Measurements from ENCODE around the gene NRXN3.

The NRXN3 gene

DNA sequence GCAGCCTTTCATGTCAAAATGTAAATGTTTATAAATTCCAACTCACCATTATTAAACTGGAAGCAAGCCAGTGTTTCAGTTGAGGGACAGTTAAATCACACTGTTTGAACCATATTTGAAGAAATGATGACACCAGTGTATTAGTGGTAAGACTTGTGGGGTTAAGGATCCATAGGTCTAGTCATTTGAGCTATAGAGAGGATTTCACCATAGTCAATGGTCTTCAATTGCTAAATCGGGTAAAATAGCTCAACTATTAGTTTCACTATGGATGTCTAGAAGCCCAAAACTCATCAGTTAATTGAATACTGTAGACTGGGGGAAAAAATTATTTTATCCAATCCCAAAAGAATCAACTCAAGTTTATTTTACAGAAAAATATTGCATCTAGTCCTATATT, 659.1 kb downstream of the NRXN3 start:
- DNase-seq (ENCODE audit: low spot score) = no peak

DNA sequence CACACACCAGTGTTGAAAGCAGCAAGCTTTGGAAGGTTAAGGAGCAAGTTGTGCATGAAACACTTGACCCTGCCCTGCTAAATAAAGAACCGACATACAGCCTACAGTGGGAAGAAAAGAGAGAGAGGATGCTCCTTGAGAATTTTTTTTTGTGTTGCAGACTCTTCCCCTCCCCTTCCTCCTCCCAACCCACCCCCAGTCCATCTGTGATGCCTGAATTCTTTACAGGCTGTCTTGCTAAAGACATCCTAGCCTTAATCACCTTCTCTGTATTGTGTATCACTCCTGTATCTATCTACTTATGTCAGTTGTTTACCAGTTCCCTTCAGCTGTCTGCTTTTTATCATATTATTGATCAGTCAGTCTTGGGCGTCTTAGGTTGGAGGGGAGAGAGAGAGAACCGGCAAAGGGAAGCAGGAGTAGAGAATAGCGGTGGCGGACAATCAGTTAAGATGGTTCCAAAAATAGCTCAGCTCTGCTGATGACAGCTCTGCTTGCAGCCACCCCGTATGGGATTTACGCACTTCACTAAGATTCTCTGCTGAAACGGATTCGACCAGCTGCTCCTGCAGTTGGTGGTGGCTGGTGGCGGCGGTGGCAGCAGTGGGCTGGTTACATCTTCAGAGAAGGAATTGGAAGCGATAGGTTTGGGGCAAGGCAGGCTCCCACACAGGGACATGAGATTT, 664.7 kb downstream of the NRXN3 start:
- no peak for DNase-seq (ENCODE audit: low spot score)

DNA sequence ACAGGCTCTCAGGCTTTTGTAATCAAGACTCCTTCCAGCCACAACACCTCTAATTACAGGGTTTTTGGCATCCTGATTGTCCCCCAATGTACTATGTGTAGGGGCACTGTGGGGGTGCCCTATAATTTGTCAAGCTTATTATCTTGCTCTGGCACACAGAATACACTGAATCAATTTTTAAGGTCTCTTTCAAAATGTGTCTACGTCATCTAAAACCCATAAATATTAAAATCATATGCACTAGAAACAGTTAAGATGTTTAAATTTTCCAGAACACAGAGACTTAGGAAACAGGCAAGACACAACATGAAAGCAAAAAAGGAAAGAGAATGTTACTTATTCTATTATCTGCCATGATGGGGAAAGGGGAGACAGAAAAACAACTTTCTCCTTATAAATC, 665.7 kb downstream of the NRXN3 start:
- DNase-seq (ENCODE audit: low spot score) = no peak

DNA sequence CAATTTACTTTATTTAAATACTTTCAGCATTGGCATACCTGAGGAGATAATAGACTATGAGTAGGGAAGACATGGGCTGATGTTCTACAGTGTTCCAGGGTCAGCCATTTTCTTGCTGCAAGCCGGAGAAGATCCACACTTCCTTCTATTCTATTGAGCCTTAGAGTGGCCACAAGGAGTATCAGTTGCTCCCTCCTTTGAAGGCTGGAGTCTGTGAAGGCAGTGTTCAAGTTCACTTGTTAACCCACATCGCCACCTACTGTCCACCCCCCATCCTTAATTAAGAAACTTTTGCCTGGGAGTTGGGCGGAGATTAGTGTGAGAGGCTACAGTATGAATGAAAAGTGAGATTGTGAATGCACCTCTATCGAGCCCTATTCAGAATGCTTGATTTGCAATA, 666.6 kb downstream of the NRXN3 start:
- DNase-seq (ENCODE audit: low spot score) = peak; percentile 6

DNA sequence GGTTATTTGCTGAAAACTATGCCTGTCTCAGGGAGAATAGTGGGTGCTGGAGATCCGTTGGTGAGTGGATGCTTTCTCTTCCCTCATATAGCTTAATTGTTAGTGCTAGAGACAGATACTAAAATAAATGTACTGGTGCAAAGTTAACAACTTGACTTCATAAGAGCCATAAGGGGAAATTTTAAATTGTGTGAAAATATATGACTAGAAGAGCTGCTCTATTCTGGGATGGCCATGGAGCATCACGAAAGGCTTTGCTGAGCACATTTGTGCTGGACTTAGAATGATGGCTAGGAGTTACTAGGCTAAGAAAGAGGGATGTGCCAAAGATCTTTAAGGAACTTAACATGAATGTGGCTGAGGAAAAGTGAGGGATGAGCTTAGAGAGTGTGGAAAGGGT, 668.8 kb downstream of the NRXN3 start:
- no peak for DNase-seq (ENCODE audit: low spot score)

DNA sequence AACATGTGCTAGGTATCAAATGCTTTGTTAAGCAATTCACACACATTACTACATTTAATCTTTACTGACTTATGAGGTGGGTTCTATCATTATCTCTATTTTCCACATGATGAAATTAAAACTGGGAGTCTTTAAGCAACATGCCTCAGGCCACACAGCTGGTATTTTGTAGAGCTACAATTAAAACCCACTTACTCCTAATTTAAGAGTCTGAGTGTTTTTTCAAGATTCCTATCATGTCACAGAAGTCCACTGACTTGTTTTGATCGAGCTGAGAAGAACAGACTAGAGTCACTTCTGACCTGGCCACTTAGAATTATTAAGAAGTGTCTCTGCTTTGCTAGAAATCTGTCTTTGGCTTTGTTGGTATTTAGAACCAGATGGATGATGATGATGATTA, 670.7 kb downstream of the NRXN3 start:
- DNase-seq (ENCODE audit: low spot score) = no peak

DNA sequence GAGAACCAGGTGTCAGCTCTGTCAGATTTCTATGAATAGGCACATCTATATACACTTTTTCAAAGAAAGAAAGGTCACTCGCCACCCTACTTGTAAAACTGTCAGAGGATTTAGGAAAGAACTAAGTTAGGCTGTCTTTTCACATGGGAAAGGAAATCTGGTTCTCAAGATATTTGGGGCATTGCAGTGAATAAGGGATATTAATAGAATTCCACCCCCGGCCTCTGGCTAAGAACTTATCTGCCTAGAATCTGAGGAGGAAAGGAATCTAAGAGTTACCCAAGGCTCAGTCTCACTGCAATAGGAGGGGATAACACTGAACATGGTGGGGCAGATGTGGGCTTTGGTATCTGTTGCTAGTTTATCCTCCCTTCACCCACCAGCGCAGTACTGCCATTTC, 677.6 kb downstream of the NRXN3 start:
- DNase-seq (ENCODE audit: low spot score) = no peak

DNA sequence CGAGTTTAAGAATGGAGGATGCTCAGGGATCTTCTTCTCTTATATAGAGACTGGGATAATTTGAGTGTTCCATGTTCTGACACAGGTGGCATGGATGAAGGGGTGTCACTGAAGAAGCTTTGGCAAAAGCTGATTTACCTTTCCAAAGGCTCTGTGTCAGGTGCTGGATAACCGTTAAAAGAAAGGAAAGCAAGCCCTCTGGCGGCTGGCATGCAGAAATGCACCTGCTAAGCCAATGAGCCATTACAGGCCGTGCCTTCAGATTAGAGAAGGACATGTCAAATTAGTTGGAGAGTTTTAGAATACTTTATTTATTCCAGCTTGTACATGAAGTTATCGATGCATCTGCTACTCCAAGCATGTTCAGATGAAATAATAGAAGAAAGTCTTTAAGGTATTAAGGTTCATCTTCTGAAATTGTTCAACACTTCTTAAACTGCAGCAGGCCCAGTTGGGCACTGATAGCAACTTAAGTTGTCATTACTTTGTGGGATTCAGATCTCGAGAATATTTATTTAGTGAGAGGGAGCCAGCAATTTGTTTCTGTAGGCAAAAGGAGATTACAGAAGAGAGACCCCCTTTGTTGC, 678.2 kb downstream of the NRXN3 start:
- DNase-seq (ENCODE audit: low spot score) = peak; percentile 5

DNA sequence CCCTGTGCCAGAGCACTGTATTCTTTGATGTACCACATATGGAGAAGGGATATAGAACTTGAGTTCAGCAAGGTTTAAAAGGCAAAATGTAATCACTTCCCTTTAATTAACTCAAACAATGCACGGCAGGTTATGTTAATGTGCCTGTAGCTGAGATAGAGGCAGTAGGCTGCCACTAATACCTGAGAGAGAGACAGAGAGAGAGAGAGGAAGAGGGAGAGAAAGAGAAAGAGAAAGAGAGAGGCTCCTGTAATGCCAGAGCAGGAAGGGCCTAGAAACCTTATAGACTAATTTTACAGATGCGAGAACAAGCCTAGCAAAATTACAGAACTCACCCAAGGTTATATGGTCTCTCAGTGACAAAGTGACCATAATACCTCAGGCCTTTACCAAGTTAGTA, 679.8 kb downstream of the NRXN3 start:
- no peak for DNase-seq (ENCODE audit: low spot score)

DNA sequence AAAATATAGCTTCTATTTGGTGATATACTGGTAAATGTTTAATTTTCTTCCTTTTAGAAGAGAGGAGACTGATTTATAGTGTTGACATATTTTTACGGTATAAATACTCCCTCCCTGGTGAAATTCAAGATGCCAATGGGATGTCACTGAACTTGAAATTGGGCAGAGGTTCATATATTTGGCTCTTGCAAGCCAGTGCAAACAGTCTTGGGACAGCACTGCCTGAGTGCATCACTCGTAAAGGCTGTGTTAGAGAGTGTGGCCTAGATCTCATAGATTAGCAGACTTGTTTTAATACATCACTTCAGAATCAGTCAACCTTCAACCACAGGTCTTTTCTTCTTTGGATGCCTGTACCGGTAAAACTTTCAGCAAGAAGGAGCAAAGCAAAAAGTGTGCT, 681.0 kb downstream of the NRXN3 start:
- no peak for DNase-seq (ENCODE audit: low spot score)

DNA sequence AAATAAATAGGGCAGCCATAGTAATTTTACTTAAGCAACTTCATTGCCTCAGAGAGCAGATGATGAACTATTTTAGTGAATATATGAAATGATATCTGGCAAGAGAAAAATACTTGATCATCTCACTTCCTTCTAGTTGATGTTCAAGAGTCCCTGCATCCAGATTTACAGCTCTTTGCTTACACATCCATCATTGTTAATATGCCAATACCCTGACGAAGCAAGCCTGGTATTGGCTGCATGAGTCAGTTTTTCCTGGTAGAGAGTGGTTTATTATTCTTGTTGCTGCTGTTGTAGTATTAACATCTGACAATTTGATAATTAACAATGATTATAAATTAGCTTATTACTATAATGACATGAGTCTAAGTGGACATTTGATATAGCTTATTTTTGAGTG, 681.9 kb downstream of the NRXN3 start:
- DNase-seq (ENCODE audit: low spot score) = no peak

DNA sequence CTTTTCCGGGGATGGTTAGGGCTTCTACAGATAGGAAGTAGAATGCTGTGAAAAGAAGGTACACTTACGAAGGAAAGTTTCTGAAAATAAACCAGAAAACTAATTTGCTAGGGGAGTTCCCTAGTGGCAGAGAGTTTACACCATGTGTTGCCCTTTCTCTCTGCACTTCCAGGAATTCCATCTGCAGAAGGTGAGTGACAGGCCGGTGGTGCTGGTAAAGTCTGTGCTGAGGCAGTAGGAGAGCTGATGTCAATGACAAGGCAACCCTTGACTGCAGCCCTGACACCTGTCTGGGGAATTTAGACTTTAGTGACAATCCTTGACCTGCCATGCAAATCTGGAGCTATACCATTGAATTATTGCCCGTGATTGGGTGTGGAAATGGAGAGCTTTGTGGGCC, 687.8 kb downstream of the NRXN3 start:
- no peak for DNase-seq (ENCODE audit: low spot score)

DNA sequence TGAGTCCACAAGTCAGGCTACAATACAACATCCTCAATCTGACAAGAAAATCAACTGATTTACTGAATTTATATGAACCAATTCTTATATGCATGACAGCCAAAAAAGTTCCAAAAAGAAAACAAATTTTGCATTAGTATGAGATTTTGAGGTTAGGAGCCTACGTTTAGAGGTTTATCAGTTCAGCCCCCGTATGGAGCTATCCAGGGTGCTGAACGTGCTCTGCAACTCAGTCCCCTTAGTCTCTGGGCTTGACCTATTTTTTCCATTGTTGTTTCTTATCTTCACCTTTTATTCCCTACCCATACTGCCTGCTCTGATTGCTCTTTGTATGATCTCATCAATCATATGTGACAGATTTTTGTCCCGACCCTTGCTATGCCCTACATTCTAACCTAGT, 693.0 kb downstream of the NRXN3 start:
- no peak for DNase-seq (ENCODE audit: low spot score)

DNA sequence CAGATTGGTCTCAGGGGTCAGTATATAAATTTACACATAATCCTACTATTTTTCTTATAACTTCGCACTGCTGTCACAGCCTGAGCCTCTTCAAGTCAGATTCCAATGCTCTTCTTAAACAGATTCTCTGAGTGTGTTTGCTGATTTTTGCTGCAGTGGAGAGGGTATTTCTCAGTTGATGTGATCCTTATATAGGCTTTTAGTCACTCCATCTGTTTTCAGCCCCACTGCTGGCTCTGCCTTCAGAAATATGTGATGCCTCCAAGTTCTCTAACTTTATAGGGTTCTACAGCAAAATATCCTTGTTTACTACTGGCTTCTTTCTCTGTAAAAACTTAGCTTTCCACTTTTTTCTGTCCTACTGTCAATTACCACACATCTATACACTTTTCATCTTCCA, 702.7 kb downstream of the NRXN3 start:
- no peak for DNase-seq (ENCODE audit: low spot score)

DNA sequence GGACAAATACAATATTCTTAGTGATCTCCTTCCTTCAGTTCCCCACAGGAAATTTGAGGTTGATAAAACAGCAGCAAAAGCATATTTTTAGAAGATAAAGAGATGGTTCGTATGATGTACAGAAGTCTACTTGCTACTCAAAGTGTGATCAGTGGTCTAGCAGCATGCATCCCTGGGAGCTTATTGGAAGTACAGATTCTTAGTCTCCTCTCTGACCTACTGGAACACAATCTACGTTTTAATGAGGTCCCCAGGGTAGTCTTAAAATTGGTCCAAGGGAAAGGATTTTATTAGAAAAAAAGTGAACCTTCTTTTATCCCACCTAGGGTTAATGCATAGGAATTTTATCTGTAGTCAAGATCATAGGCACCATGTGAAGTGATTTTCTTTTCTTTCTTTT, 703.4 kb downstream of the NRXN3 start:
- no peak for DNase-seq (ENCODE audit: low spot score)

DNA sequence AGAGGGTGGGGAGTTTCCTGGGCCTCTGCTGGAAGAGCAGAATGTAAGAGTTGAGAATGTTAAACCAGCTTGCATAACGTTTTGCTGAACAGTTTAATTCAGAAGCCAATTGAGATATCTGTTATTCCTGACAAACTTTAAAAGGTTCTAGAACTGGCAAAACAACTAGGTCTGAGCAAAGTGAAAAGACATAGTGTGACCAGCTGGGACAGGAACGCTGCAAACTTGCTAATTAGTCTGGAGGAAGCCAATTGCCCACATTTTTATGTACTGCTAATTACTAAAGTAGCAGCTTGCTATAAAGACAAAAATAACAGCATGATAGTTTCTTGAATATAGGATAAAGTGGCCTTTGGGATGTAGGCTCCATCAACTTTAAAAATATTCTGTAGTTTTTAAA, 704.9 kb downstream of the NRXN3 start:
- no peak for DNase-seq (ENCODE audit: low spot score)

DNA sequence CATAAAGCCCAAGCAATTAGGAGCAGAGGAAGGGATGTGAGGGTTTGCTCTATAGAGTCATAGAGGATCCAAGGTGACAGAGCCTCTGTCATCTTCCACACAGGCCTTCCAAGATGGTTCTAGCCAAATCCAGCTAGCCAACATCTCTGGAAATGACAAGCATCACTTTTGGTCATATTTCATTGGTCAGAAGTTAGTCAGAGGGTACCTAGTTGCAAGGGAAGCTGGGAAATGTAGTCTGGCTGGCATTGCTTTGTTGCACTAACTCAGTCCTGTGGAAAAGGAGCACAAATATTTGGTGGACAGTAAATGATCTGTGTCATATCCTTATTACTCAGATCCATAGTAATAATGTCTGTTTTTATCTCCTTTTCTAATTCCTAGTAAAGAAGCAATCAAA, 715.7 kb downstream of the NRXN3 start:
- no peak for DNase-seq (ENCODE audit: low spot score)

DNA sequence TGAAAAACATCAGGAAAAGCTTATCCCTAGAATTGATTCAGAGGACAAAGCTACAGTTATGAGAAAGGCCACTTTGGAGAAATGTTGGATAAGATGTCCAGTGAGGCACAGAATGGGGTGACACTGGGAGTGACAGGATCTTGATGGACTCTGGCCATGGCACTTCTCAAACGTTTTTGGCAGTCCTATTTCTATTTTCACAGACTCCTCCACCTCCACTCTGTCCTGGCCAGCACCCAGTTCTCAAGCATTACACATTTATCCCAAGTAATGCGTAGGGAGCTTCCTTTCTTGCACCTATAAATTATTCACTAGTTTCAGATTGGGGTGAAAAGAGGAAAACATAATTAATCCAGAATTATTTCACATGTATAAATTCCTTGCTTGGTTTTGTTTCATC, 727.3 kb downstream of the NRXN3 start:
- DNase-seq (ENCODE audit: low spot score) = no peak

DNA sequence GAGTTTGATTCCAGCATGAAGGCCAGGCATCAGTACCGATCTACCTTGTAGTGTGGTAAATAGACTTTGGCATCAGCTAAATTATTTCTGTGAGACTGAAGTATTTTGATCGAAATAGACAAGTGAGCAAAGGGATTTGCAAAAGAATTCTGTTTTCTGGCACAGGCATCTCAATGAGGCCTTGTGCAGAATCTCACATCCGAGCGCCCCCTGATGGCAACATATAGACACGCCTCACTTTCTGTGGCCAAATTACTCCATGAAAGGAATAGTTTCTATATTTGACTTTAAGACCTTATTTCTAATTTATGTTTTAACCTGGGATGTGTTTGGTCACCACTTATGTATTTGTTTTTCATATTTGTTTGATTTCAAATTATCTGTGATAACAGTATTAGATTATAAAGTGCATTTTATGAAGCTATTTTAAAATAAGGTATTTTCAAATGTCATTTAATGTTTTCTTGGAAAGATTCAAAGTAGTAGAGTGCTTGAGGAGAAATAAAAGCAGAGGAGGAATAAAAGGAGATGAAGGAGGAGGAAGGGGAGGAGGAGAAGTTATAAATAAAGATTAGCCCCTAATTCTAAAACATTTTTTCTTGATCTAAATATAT, 731.9 kb downstream of the NRXN3 start:
- DNase-seq (ENCODE audit: low spot score) = no peak

DNA sequence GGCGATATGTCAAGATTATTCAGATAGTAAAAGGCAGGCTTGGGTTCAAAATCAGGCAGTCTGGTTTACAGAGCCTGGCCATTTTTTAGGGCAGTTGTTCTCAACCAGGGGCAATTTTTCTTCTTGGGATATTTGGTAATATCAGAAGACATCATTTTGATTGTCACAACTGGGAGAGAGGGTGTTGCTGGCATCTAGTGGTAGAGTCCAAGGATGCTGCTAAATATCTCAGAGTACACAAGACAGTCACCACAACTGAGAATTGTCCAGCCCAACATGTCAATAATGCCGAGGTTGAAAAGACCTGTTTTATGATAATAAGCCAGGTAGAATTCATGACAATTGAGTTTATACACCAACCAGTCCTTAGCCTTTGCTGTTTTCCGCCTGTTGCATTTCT, 733.9 kb downstream of the NRXN3 start:
- DNase-seq (ENCODE audit: low spot score) = no peak

DNA sequence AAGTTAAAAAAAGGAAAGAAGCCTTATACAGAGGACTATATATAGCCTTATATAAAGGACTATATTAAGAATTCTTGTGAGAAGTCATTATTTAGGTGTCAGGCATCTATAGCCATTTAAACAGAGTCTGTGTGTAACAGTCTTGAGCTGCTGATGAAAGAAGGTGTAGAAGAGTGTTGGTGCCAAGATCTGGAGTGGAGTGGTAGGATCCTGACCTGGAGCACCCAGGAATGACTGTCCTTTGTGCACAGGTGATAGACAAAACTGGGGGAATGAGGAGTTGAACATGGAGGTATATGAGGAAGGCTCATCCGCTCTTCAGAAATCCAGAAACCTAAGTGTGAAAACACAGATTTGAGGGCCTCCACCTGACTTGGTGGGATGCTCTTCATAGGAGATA, 747.3 kb downstream of the NRXN3 start:
- DNase-seq (ENCODE audit: low spot score) = no peak

DNA sequence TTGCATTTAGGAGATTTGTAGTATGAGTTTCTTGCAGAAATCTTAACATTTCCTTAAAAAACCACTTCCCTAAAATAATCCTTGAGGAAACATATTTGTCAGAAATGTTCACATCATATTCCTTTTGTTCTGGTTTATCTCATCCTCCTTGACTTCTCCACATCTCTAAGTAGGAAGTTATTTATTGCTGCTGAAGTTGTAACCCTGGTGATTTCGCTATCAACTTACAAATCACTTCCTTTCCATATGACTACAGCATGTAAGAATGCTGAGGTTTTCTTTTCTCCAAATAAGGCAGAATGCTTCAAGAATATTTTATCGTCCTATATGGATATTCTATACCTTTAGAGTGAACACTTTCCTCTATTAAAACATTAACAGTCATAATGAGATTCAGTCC, 751.7 kb downstream of the NRXN3 start:
- no peak for DNase-seq (ENCODE audit: low spot score)

DNA sequence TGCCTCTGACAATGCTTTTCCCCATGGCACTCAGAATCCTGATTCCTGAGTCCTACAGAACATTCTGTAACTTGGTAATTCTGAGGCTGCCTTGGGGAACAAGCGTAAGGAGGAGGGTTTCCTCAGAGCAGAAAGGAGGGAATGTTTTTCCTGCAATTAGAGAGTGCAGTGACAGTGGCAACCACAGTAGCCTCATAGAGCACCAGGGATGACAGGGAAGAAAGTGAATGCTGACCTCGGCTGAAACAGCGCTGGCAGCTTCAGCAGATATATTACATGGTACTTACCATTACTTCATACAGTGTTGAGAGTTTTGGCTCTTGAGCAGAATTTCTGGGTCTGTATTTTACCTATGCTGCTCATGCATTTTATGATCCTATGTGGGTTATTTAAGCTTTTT, 757.1 kb downstream of the NRXN3 start:
- DNase-seq (ENCODE audit: low spot score) = no peak

DNA sequence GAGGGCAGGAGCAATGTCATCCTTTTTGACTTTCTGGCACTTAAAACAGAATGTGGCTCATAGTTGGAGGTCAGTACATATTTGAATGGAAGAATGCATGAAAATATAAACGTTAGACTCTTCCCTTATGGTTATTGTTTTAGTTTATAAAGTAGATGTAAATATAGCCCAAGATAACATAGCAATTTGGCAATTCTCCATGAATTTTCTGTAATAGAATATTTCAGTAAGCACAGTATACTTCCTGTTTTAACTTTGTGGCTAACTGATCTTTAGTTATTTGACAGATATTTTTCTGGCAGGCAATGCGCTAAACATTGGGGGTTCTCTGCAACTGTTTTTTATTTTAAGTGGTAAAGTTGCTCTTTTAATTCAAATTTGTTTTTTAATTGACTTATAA, 763.0 kb downstream of the NRXN3 start:
- DNase-seq (ENCODE audit: low spot score) = no peak

Data from HuH-7.5 (cell line).